CD1c-positive myeloid dendritic cell (primary cell): ENCODE results near the gene TCF12.

Experiments
- DNase-seq: peaks from one replicate; pipeline ENCODE4 v3.0.0-alpha.2; 2016; ENCODE audit errors: extremely low spot score

The TCF12 gene

GRCh38 chr15:57217778-57218598 lies 299.5 kb downstream of the TCF12 start:
- no peak for DNase-seq

- no peak for DNase-seq
These were observed 300.6 kb downstream of the TCF12 start for GRCh38 chr15:57218826-57219576.

- peak; percentile 11 for DNase-seq
These were observed 301.8 kb downstream of the TCF12 start for GRCh38 chr15:57220205-57220604.

GRCh38 chr15:57221134-57221533 lies 302.7 kb downstream of the TCF12 start:
- no peak for DNase-seq

- no peak for DNase-seq
These were observed 304.9 kb downstream of the TCF12 start for GRCh38 chr15:57223345-57223744.

GRCh38 chr15:57223887-57224286 lies 305.4 kb downstream of the TCF12 start:
- no peak for DNase-seq

- no peak for DNase-seq
These were observed 306.2 kb downstream of the TCF12 start for GRCh38 chr15:57224664-57225063.

- DNase-seq: no peak
These were observed 308.7 kb downstream of the TCF12 start for GRCh38 chr15:57227166-57227565.

GRCh38 chr15:57227899-57228298 lies 309.5 kb downstream of the TCF12 start:
- DNase-seq: no peak

GRCh38 chr15:57228395-57228794 lies 310.0 kb downstream of the TCF12 start:
- no peak for DNase-seq

- DNase-seq: no peak
These were observed 310.6 kb downstream of the TCF12 start for GRCh38 chr15:57229051-57229450.

GRCh38 chr15:57231559-57231958 lies 313.1 kb downstream of the TCF12 start:
- DNase-seq: no peak

- DNase-seq: no peak
These were observed 315.7 kb downstream of the TCF12 start for GRCh38 chr15:57234156-57234555.

GRCh38 chr15:57235186-57235585 lies 316.7 kb downstream of the TCF12 start:
- DNase-seq: no peak

GRCh38 chr15:57235873-57236272 lies 317.4 kb downstream of the TCF12 start:
- DNase-seq: no peak

- no peak for DNase-seq
These were observed 318.3 kb downstream of the TCF12 start for GRCh38 chr15:57236561-57237300.

GRCh38 chr15:57237301-57237642 lies 318.8 kb downstream of the TCF12 start:
- no peak for DNase-seq

- no peak for DNase-seq
These were observed 319.2 kb downstream of the TCF12 start for GRCh38 chr15:57237676-57238075.

- DNase-seq: no peak
These were observed 326.7 kb downstream of the TCF12 start for GRCh38 chr15:57245130-57245529.

- DNase-seq: no peak
These were observed 327.3 kb downstream of the TCF12 start for GRCh38 chr15:57245714-57246113.

GRCh38 chr15:57248074-57248473 lies 329.6 kb downstream of the TCF12 start:
- DNase-seq: no peak

- DNase-seq: no peak
These were observed 332.9 kb downstream of the TCF12 start for GRCh38 chr15:57251308-57251707.

- DNase-seq: no peak
These were observed 333.5 kb downstream of the TCF12 start for GRCh38 chr15:57251941-57252340.
